GM23338 (cell line): ENCODE data around the gene LRRN4CL. TPM values are rescaled to one million over a fixed set of nuclear protein-coding genes. Genes with fewer than 3 reads are reported as not detected.
A peak's percentile ranks its signal among the peaks of the same experiment; 100 is the strongest.

Experiments used
- ATAC-seq: fragments of 200-7000 bp; cut with Tn5 transposase; 3 replicates; pipeline ENCODE4 v1.9.1; 2020
- DNase-seq: peaks from one replicate; pipeline ENCODE4 v3.0.0-alpha.2; 2015; ENCODE audit warnings: low spot score
- H2AFZ ChIP-seq: fragments of 200-600 bp; sonication (generic); 2 replicates; pipeline ENCODE4 v1.8.0; 2016; ENCODE audit warnings: antibody characterized with exemption, mild to moderate bottlenecking, moderate library complexity
- H3F3A ChIP-seq: fragments of 200-600 bp; sonication (generic); replicated peaks from 2 replicates; pipeline ENCODE4 v1.8.0; 2017; ENCODE audit warnings: antibody characterized with exemption, mixed run types, low read depth
- H3K27ac ChIP-seq: fragments of 200-600 bp; sonication (generic); 2 replicates; pipeline ENCODE4 v1.6.1; 2016; ENCODE audit warnings: low read depth
- H3K27me3 ChIP-seq: fragments of 200-600 bp; sonication (generic); 2 replicates; pipeline ENCODE4 v1.8.0; 2016; ENCODE audit warnings: mild to moderate bottlenecking, mixed run types, moderate library complexity; ENCODE audit not compliant: insufficient read depth
- H3K36me3 ChIP-seq: fragments of 200-600 bp; sonication (generic); 2 replicates; pipeline ENCODE4 v1.8.0; 2016; ENCODE audit warnings: mild to moderate bottlenecking; ENCODE audit not compliant: insufficient read depth
- H3K4me1 ChIP-seq: fragments of 200-600 bp; sonication (generic); 2 replicates; pipeline ENCODE4 v1.8.0; 2016; ENCODE audit warnings: mild to moderate bottlenecking, moderate library complexity; ENCODE audit not compliant: insufficient read depth
- H3K4me2 ChIP-seq: fragments of 200-600 bp; sonication (generic); 2 replicates; pipeline ENCODE4 v1.7.1; 2017; ENCODE audit warnings: mixed run types
- H3K4me3 ChIP-seq: fragments of 200-600 bp; sonication (generic); 2 replicates; pipeline ENCODE4 v1.6.1; 2016; ENCODE audit warnings: mixed run types
- H3K79me2 ChIP-seq: fragments of 200-600 bp; sonication (generic); replicated peaks from 2 replicates; pipeline ENCODE4 v1.8.0; 2017; ENCODE audit warnings: mild to moderate bottlenecking; ENCODE audit not compliant: insufficient read depth
- H3K9me2 ChIP-seq: fragments of 200-600 bp; sonication (generic); 2 replicates; pipeline ENCODE4 v1.8.0; 2017; ENCODE audit not compliant: insufficient read depth
- H4K20me1 ChIP-seq: fragments of 200-600 bp; sonication (generic); replicated peaks from 2 replicates; pipeline ENCODE4 v1.8.0; 2017; ENCODE audit warnings: mild to moderate bottlenecking; ENCODE audit not compliant: insufficient read depth
- H3K27ac Mint-ChIP-seq: 2 replicates; pipeline ENCODE4 v1.8.0; 2020; ENCODE audit warnings: inconsistent platforms, mild to moderate bottlenecking, moderate library complexity, mixed read lengths
- H3K27me3 Mint-ChIP-seq: 3 replicates; pipeline ENCODE4 v1.8.0; 2022; ENCODE audit warnings: low read depth, mild to moderate bottlenecking, moderate library complexity, mixed read lengths, inconsistent platforms; ENCODE audit not compliant: insufficient read depth, poor library complexity
- H3K36me3 Mint-ChIP-seq: 3 replicates; pipeline ENCODE4 v1.8.0; 2021; ENCODE audit warnings: low read depth, mild to moderate bottlenecking, inconsistent platforms, moderate library complexity, mixed read lengths
- H3K4me1 Mint-ChIP-seq: 3 replicates; pipeline ENCODE4 v1.8.0; 2020; ENCODE audit warnings: mild to moderate bottlenecking, inconsistent platforms, mixed read lengths
- H3K4me3 Mint-ChIP-seq: 3 replicates; pipeline ENCODE4 v1.8.0; 2021; ENCODE audit warnings: moderate library complexity, mild to moderate bottlenecking, inconsistent platforms, mixed read lengths
- H3K9me3 Mint-ChIP-seq: 3 replicates; pipeline ENCODE4 v1.8.0; 2020; ENCODE audit warnings: moderate library complexity, mild to moderate bottlenecking, inconsistent platforms, mixed read lengths
- polyA plus RNA-seq: library from polyadenylated mRNA; unstranded; fragments of >200 nt; fragmentation: Nextera tagmentation; extraction: Ambion mirVana; gene quantifications from 2 replicates; pipeline ENCODE4 v1.2.1, GENCODE V29; 2016
- total RNA-seq: library from RNA; depleted of rRNA; stranded (reverse); fragments of >200 nt; shearing (Covaris generic); gene quantifications from 2 replicates; pipeline ENCODE4 v1.2.3, GENCODE V29; 2014
- TF ChIP-seq, protein P1 (sequence below): fragments of 250-450 bp; sonication (Bioruptor Pico); IDR thresholded peaks from 2 replicates; pipeline ENCODE4 v1.5.0; 2020; ENCODE audit warnings: mild to moderate bottlenecking, moderate library complexity
- TF ChIP-seq, protein P2 (sequence below), 2 experiments: fragments of 200-600 bp in 1 of 2; sonication (generic) in 1 of 2; conservative IDR thresholded peaks; 2 replicates each; pipeline versions ENCODE4 v1.5.1 to v1.6.1; 2016 to 2017; ENCODE audit warnings: antibody characterized with exemption in 2 of 2, low read depth in 2 of 2, mild to moderate bottlenecking in 2 of 2, moderate library complexity in 1 of 2
- TF ChIP-seq, protein P3 (sequence below): IDR thresholded peaks from one replicate; pipeline ENCODE4 v1.6.1; 2018; ENCODE audit warnings: antibody characterized with exemption; ENCODE audit not compliant: unreplicated experiment

Gene LRRN4CL
- total and polyA plus RNA-seq, 2 experiments from 2014 or later = 0.08 to 0.21 TPM

DNA sequence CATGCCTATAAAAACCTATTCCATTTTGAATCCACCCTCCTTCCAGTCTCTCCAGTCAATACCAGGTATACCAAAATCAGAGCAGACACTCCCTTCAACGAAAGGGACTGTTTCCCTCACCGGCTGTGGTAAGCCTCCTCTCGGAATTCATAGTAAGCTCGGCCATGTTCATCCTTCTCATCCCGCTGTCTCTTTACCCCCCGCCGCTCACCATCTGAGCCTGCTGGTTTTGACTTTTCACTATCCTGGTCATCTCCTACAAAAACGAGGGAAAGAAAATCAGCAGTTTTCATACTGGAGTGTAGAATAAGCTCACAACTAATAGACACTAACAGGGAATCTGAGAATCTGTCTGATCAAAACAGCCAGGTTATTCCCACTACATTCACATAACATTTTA is 34.8 kb upstream of the LRRN4CL start (continued):
- TF ChIP-seq, protein P1, sequence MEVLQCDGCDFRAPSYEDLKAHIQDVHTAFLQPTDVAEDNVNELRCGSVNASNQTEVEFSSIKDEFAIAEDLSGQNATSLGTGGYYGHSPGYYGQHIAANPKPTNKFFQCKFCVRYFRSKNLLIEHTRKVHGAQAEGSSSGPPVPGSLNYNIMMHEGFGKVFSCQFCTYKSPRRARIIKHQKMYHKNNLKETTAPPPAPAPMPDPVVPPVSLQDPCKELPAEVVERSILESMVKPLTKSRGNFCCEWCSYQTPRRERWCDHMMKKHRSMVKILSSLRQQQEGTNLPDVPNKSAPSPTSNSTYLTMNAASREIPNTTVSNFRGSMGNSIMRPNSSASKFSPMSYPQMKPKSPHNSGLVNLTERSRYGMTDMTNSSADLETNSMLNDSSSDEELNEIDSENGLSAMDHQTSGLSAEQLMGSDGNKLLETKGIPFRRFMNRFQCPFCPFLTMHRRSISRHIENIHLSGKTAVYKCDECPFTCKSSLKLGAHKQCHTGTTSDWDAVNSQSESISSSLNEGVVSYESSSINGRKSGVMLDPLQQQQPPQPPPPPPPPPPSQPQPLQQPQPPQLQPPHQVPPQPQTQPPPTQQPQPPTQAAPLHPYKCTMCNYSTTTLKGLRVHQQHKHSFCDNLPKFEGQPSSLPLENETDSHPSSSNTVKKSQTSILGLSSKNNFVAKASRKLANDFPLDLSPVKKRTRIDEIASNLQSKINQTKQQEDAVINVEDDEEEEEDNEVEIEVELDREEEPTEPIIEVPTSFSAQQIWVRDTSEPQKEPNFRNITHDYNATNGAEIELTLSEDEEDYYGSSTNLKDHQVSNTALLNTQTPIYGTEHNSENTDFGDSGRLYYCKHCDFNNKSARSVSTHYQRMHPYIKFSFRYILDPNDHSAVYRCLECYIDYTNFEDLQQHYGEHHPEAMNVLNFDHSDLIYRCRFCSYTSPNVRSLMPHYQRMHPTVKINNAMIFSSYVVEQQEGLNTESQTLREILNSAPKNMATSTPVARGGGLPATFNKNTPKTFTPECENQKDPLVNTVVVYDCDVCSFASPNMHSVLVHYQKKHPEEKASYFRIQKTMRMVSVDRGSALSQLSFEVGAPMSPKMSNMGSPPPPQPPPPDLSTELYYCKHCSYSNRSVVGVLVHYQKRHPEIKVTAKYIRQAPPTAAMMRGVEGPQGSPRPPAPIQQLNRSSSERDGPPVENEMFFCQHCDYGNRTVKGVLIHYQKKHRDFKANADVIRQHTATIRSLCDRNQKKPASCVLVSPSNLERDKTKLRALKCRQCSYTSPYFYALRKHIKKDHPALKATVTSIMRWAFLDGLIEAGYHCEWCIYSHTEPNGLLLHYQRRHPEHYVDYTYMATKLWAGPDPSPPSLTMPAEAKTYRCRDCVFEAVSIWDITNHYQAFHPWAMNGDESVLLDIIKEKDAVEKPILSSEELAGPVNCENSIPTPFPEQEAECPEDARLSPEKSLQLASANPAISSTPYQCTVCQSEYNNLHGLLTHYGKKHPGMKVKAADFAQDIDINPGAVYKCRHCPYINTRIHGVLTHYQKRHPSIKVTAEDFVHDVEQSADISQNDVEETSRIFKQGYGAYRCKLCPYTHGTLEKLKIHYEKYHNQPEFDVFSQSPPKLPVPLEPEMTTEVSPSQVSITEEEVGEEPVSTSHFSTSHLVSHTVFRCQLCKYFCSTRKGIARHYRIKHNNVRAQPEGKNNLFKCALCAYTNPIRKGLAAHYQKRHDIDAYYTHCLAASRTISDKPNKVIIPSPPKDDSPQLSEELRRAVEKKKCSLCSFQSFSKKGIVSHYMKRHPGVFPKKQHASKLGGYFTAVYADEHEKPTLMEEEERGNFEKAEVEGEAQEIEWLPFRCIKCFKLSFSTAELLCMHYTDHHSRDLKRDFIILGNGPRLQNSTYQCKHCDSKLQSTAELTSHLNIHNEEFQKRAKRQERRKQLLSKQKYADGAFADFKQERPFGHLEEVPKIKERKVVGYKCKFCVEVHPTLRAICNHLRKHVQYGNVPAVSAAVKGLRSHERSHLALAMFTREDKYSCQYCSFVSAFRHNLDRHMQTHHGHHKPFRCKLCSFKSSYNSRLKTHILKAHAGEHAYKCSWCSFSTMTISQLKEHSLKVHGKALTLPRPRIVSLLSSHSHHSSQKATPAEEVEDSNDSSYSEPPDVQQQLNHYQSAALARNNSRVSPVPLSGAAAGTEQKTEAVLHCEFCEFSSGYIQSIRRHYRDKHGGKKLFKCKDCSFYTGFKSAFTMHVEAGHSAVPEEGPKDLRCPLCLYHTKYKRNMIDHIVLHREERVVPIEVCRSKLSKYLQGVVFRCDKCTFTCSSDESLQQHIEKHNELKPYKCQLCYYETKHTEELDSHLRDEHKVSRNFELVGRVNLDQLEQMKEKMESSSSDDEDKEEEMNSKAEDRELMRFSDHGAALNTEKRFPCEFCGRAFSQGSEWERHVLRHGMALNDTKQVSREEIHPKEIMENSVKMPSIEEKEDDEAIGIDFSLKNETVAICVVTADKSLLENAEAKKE = no peak

DNA sequence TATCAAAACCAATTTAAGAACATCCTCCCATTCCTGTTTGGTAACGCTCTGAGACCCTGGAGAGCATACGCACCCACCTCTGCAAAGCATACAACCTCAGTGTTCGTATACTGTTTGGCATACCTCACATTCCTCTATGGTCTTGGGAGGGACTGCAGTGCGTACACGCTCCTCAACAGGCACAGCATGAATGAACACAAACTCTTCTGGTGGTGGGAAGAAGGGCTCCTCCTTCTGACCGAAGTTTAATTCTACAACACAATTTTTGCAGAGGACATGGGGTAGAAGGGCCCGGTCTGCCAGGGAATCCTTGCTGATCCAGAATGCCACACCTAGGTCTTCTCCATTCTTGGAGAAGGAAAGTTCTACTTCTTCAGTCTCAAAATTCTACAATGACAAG is 32.7 kb upstream of the LRRN4CL start:
- Mint-ChIP-seq H3K4me3 (no peak overlapping the region), H3K36me3 (peaks cover 91% of the 10 kb centered on the region), H3K4me1 (peaks cover 25% of the 10 kb centered on the region), H3K27me3 (peaks cover 6% of the 10 kb centered on the region), H3K27ac (peak overlapping the region; percentile 82), H3K9me3 (no peaks in the 10 kb centered on the region)
- no peak overlapping the region for H3K4me2 ChIP-seq
- H3K27me3 ChIP-seq = no peaks in the 10 kb centered on the region
- DNase-seq (peak; percentile 24), ATAC-seq (0 out of 3 replicates have a peak, but pooled peaks have one; percentile 17)
- TF ChIP-seq, protein P2, sequence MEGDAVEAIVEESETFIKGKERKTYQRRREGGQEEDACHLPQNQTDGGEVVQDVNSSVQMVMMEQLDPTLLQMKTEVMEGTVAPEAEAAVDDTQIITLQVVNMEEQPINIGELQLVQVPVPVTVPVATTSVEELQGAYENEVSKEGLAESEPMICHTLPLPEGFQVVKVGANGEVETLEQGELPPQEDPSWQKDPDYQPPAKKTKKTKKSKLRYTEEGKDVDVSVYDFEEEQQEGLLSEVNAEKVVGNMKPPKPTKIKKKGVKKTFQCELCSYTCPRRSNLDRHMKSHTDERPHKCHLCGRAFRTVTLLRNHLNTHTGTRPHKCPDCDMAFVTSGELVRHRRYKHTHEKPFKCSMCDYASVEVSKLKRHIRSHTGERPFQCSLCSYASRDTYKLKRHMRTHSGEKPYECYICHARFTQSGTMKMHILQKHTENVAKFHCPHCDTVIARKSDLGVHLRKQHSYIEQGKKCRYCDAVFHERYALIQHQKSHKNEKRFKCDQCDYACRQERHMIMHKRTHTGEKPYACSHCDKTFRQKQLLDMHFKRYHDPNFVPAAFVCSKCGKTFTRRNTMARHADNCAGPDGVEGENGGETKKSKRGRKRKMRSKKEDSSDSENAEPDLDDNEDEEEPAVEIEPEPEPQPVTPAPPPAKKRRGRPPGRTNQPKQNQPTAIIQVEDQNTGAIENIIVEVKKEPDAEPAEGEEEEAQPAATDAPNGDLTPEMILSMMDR (conservative IDR thresholded peaks at IDR 0.05; ENCODE audit: low read depth in 2 of 2) = peak; percentile 9 to 23; a peak in 2 of 4 replicates
- TF ChIP-seq, protein P3, sequence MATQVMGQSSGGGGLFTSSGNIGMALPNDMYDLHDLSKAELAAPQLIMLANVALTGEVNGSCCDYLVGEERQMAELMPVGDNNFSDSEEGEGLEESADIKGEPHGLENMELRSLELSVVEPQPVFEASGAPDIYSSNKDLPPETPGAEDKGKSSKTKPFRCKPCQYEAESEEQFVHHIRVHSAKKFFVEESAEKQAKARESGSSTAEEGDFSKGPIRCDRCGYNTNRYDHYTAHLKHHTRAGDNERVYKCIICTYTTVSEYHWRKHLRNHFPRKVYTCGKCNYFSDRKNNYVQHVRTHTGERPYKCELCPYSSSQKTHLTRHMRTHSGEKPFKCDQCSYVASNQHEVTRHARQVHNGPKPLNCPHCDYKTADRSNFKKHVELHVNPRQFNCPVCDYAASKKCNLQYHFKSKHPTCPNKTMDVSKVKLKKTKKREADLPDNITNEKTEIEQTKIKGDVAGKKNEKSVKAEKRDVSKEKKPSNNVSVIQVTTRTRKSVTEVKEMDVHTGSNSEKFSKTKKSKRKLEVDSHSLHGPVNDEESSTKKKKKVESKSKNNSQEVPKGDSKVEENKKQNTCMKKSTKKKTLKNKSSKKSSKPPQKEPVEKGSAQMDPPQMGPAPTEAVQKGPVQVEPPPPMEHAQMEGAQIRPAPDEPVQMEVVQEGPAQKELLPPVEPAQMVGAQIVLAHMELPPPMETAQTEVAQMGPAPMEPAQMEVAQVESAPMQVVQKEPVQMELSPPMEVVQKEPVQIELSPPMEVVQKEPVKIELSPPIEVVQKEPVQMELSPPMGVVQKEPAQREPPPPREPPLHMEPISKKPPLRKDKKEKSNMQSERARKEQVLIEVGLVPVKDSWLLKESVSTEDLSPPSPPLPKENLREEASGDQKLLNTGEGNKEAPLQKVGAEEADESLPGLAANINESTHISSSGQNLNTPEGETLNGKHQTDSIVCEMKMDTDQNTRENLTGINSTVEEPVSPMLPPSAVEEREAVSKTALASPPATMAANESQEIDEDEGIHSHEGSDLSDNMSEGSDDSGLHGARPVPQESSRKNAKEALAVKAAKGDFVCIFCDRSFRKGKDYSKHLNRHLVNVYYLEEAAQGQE = no peak
- no peak overlapping the region for H3K4me3 ChIP-seq
- H3F3A ChIP-seq = peaks cover 66% of the 10 kb centered on the region
- H2AFZ ChIP-seq = no peak overlapping the region
- peaks cover 76% of the 10 kb centered on the region for H3K36me3 ChIP-seq
- H4K20me1 ChIP-seq = peaks cover 47% of the 10 kb centered on the region
- H3K79me2 ChIP-seq = peaks cover 71% of the 10 kb centered on the region
- H3K27ac ChIP-seq = no peak overlapping the region
- H3K9me2 ChIP-seq = no peaks in the 10 kb centered on the region
- H3K4me1 ChIP-seq = peaks cover 16% of the 10 kb centered on the region
